ENCODE measurements around the gene PHC1. TPM values are rescaled to one million over a fixed set of nuclear protein-coding genes. Genes with fewer than 3 reads are reported as not detected.

PHC1 gene
- polyA plus RNA-seq, 1 of the 3 experiments (the other 2 are of a cell fraction), result 27.0 TPM

GRCh38 chr12:8906266-8907180, 7.8 kb upstream of the PHC1 start:
- POLR2A ChIA-PET, result no interaction called here
- WGBS (ENCODE audit: low lambda C conversion rate), result 81% methylated on average over 15 of the region's 16 CpGs
- Histone ChIP-seq H3K4me3 (ENCODE audit: low read depth in 2 of 2, low read length in 1 of 2) (no peak overlapping the region), H3K9ac (no peak overlapping the region), H3K36me3 (replicated peaks in 1 of 2; ENCODE audit: control insufficient read depth in 1 of 2, insufficient read depth in 2 of 2, low read length in 1 of 2) (no peaks in the 10 kb centered on the region), H3K4me2 (no peak overlapping the region), H3F3A (replicated peaks; ENCODE audit: insufficient read depth) (no peaks in the 10 kb centered on the region), H3K9me3 (no peaks in the 10 kb centered on the region), H3K79me2 (ENCODE audit: insufficient read depth) (no peaks in the 10 kb centered on the region), H3K27me3 (ENCODE audit: insufficient read depth) (no peaks in the 10 kb centered on the region; the same call in 1 of the 2 replicates), H3K4me1 (ENCODE audit: control insufficient read depth in 1 of 2, insufficient read depth in 2 of 2, low read depth in 1 of 2, low read length in 1 of 2) (no peaks in the 10 kb centered on the region), H4K20me1 (ENCODE audit: insufficient read depth) (no peaks in the 10 kb centered on the region), H3K9me2 (no peaks in the 10 kb centered on the region), H2AFZ (ENCODE audit: low read depth) (no peak overlapping the region), H3K27ac (ENCODE audit: low read depth in 2 of 2, low read length in 1 of 2) (no peak overlapping the region)
- DNase-seq, result no peak
- CTCF ChIA-PET, result interaction anchor here (0.7 to 3.8 kb wide), 2 partner anchors 16 to 225 kb away, joined by 3 to 12 read pairs; no protein-coding TSS in a partner anchor
- no peak for TF ChIP-seq RAD21 (IDR thresholded peaks at IDR 0.05; ENCODE audit: low read length)
- TF ChIP-seq FOXJ3 (CRISPR knock-in tag; IDR thresholded peaks at IDR 0.05), result no peak
- TF ChIP-seq FOSL2 (IDR thresholded peaks at IDR 0.05; ENCODE audit: borderline replicate concordance, low read depth), result no peak
- no peak for TF ChIP-seq JUND (IDR thresholded peaks at IDR 0.05)
- no peak for TF ChIP-seq ELF1 (IDR thresholded peaks at IDR 0.05)
- TF ChIP-seq NRF1 (IDR thresholded peaks at IDR 0.05; ENCODE audit: low read depth, low read length), result no peak
- TF ChIP-seq, protein P1, sequence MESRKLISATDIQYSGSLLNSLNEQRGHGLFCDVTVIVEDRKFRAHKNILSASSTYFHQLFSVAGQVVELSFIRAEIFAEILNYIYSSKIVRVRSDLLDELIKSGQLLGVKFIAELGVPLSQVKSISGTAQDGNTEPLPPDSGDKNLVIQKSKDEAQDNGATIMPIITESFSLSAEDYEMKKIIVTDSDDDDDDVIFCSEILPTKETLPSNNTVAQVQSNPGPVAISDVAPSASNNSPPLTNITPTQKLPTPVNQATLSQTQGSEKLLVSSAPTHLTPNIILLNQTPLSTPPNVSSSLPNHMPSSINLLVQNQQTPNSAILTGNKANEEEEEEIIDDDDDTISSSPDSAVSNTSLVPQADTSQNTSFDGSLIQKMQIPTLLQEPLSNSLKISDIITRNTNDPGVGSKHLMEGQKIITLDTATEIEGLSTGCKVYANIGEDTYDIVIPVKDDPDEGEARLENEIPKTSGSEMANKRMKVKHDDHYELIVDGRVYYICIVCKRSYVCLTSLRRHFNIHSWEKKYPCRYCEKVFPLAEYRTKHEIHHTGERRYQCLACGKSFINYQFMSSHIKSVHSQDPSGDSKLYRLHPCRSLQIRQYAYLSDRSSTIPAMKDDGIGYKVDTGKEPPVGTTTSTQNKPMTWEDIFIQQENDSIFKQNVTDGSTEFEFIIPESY (IDR thresholded peaks at IDR 0.05; ENCODE audit: borderline replicate concordance, low read depth), result no peak
- TF ChIP-seq TCF12 (IDR thresholded peaks at IDR 0.05), result no peak
- TF ChIP-seq SMC3 (IDR thresholded peaks at IDR 0.05; ENCODE audit: low read depth, low read length), result no peak
- no peak for TF ChIP-seq RFX5 (IDR thresholded peaks at IDR 0.05; ENCODE audit: low read length)
- TF ChIP-seq, protein P2, sequence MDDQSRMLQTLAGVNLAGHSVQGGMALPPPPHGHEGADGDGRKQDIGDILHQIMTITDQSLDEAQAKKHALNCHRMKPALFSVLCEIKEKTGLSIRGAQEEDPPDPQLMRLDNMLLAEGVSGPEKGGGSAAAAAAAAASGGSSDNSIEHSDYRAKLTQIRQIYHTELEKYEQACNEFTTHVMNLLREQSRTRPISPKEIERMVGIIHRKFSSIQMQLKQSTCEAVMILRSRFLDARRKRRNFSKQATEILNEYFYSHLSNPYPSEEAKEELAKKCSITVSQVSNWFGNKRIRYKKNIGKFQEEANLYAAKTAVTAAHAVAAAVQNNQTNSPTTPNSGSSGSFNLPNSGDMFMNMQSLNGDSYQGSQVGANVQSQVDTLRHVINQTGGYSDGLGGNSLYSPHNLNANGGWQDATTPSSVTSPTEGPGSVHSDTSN (IDR thresholded peaks at IDR 0.05), result no peak
- TF ChIP-seq CHD2 (IDR thresholded peaks at IDR 0.05; ENCODE audit: low read length, partially characterized antibody), result no peak
- TF ChIP-seq MXI1 (IDR thresholded peaks at IDR 0.05; ENCODE audit: low read depth, low read length), result no peak
- no peak for TF ChIP-seq YY1 (IDR thresholded peaks at IDR 0.05; ENCODE audit: low read depth)
- no peak for TF ChIP-seq FOXM1 (IDR thresholded peaks at IDR 0.05; ENCODE audit: low read depth)
- TF ChIP-seq SIN3A (IDR thresholded peaks at IDR 0.05; ENCODE audit: borderline replicate concordance, low read depth, low read length), result no peak
- no peak for TF ChIP-seq GABPA (IDR thresholded peaks at IDR 0.05; ENCODE audit: low read depth)
- no peak for TF ChIP-seq RCOR1 (IDR thresholded peaks at IDR 0.05; ENCODE audit: low read length)
- TF ChIP-seq, protein P3, sequence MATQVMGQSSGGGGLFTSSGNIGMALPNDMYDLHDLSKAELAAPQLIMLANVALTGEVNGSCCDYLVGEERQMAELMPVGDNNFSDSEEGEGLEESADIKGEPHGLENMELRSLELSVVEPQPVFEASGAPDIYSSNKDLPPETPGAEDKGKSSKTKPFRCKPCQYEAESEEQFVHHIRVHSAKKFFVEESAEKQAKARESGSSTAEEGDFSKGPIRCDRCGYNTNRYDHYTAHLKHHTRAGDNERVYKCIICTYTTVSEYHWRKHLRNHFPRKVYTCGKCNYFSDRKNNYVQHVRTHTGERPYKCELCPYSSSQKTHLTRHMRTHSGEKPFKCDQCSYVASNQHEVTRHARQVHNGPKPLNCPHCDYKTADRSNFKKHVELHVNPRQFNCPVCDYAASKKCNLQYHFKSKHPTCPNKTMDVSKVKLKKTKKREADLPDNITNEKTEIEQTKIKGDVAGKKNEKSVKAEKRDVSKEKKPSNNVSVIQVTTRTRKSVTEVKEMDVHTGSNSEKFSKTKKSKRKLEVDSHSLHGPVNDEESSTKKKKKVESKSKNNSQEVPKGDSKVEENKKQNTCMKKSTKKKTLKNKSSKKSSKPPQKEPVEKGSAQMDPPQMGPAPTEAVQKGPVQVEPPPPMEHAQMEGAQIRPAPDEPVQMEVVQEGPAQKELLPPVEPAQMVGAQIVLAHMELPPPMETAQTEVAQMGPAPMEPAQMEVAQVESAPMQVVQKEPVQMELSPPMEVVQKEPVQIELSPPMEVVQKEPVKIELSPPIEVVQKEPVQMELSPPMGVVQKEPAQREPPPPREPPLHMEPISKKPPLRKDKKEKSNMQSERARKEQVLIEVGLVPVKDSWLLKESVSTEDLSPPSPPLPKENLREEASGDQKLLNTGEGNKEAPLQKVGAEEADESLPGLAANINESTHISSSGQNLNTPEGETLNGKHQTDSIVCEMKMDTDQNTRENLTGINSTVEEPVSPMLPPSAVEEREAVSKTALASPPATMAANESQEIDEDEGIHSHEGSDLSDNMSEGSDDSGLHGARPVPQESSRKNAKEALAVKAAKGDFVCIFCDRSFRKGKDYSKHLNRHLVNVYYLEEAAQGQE (IDR thresholded peaks at IDR 0.05; ENCODE audit: low read depth, low read length), result no peak
- no peak for TF ChIP-seq EZH2phosphoT487 (IDR thresholded peaks at IDR 0.05; ENCODE audit: borderline replicate concordance, low read depth)
